ENCODE measurements around the gene TMEM217.
"Not testable (repeated sequence)": the region's sequence is repeated elsewhere in the genome, so short reads cannot be mapped to it uniquely, and the experiment has no call there.

GRCh38 chr6:37196451-37196850 lies 61.5 kb downstream of the TMEM217 start:
- TF ChIP-seq POLR2A, CTCF (IDR thresholded peaks at IDR 0.05): not testable (repeated sequence)
